ENCODE results near the gene SLC35G4.
"Not testable (repeated sequence)": the region's sequence is repeated elsewhere in the genome, so short reads cannot be mapped to it uniquely, and the experiment has no call there.

SLC35G4 gene

GRCh38 chr18:11614042-11614441 is 4.6 kb downstream of the SLC35G4 start:
- DNase-seq: not testable (repeated sequence)

- not testable (repeated sequence) for DNase-seq
Measured at GRCh38 chr18:11614981-11615380, 5.6 kb downstream of the SLC35G4 start.

- DNase-seq: not testable (repeated sequence)
Measured at GRCh38 chr18:11647310-11647709, 37.9 kb downstream of the SLC35G4 start.

- not testable (repeated sequence) for DNase-seq
Measured at GRCh38 chr18:11647804-11648203, 38.4 kb downstream of the SLC35G4 start.

- no peak for DNase-seq
Measured at GRCh38 chr18:11649839-11650238, 40.4 kb downstream of the SLC35G4 start.

- no peak for DNase-seq
Measured at GRCh38 chr18:11651899-11652298, 42.5 kb downstream of the SLC35G4 start.

- no peak for DNase-seq
Measured at GRCh38 chr18:11653521-11653920, 44.1 kb downstream of the SLC35G4 start.

- DNase-seq: peak; percentile 0
Measured at GRCh38 chr18:11654736-11655605, 45.6 kb downstream of the SLC35G4 start.

- no peak for DNase-seq
Measured at GRCh38 chr18:11655606-11655932, 46.2 kb downstream of the SLC35G4 start.

GRCh38 chr18:11657152-11657551 is 47.8 kb downstream of the SLC35G4 start:
- DNase-seq: no peak

GRCh38 chr18:11657554-11657953 is 48.2 kb downstream of the SLC35G4 start:
- no peak for DNase-seq

- no peak for DNase-seq
Measured at GRCh38 chr18:11658019-11658418, 48.6 kb downstream of the SLC35G4 start.

GRCh38 chr18:11658989-11659388 is 49.6 kb downstream of the SLC35G4 start:
- DNase-seq: no peak
